Cardiac fibroblast (primary cell): ENCODE data around the gene GRHPR.

Experiments
- DNase-seq, 2 donors: peaks; one replicate each; pipeline versions ENCODE4 v3.0.0 to v3.0.0-alpha.2; 2010; ENCODE audit warnings: low read depth in 2 of 2
- H3K4me3 ChIP-seq, 2 donors: replicated peaks in 1 of 2; 1 replicate in 1 of 2; 2 replicates in 1 of 2; pipeline ENCODE4 v1.5.1; 2011; ENCODE audit warnings: low read depth in 2 of 2, low read length in 2 of 2, mild to moderate bottlenecking in 2 of 2, moderate library complexity in 1 of 2
- TF ChIP-seq, protein P1 (sequence below): IDR thresholded peaks from one replicate; pipeline ENCODE4 v1.5.1; 2011; ENCODE audit warnings: low read depth, mild to moderate bottlenecking, low read length, inconsistent platforms

Gene GRHPR

DNA sequence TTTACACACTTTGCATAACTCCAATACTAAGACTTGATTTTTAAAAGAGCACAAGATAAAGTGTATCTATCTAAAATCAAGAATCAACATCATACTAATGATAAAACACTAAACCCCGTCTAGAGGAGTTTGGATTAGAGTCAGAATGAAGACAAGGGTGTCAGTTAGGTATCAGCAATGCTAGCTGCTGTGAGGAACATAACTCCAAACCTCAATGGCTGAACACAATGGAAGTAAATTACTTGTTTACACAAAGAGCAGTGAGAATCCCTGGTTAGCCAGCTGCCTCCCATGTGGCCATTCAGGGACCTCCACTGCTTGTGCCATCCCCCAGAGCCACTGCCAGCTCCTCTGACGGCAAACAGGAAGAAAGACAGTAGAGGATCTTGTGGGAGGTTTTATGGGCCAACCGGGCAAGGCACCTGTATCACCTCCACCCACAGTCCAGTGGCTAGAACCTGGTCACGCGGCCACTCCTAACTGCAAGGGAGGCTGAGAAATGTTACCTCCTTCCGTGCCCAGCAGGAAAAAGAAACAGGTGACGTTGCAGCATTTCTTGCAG, 24.0 kb upstream of the GRHPR start:
- TF ChIP-seq, protein P1, sequence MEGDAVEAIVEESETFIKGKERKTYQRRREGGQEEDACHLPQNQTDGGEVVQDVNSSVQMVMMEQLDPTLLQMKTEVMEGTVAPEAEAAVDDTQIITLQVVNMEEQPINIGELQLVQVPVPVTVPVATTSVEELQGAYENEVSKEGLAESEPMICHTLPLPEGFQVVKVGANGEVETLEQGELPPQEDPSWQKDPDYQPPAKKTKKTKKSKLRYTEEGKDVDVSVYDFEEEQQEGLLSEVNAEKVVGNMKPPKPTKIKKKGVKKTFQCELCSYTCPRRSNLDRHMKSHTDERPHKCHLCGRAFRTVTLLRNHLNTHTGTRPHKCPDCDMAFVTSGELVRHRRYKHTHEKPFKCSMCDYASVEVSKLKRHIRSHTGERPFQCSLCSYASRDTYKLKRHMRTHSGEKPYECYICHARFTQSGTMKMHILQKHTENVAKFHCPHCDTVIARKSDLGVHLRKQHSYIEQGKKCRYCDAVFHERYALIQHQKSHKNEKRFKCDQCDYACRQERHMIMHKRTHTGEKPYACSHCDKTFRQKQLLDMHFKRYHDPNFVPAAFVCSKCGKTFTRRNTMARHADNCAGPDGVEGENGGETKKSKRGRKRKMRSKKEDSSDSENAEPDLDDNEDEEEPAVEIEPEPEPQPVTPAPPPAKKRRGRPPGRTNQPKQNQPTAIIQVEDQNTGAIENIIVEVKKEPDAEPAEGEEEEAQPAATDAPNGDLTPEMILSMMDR, result no peak
- no peak overlapping the region for H3K4me3 ChIP-seq
- DNase-seq, result no peak

DNA sequence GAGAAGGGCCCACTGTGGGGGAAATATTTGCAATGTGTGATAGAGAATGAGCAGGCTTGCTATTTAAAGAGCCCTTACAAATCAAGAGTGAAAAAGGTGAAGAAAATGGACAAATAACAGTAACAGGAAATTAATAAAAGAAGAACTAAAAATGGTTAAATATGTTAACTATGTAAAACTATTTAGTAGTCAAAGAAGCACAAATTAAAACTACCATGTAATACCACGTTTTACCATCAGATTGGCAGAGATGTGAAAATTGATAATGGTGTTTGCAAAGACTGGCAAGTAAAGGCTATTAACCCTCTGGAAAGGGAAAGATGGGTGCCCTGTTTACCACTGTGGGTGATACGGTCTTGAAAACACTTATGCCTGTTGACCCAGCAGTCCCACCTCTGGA, 23.2 kb upstream of the GRHPR start:
- no peak for DNase-seq
- TF ChIP-seq, protein P1, result no peak
- H3K4me3 ChIP-seq, result no peak overlapping the region

DNA sequence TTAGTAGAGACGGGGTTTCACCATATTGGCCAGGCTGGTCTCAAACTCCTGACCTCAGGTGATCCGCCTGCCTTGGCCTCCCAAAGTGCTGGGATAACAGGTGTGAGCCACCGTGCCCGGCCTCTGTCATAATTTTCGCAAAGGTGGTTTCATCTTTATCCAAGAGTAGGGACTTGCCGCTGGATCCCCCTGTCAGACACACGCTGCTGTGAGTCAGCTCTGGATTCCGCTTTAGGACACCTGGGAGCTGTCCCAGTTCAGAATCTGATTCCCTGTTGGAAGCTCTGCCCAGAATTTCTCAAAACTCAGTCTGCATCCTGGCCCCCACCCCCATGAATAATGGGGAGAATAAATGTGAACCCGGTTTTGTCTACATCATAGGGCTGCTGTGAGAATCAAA, 17.9 kb upstream of the GRHPR start:
- H3K4me3 ChIP-seq, result no peak overlapping the region
- TF ChIP-seq, protein P1, result no peak
- DNase-seq, result no peak

DNA sequence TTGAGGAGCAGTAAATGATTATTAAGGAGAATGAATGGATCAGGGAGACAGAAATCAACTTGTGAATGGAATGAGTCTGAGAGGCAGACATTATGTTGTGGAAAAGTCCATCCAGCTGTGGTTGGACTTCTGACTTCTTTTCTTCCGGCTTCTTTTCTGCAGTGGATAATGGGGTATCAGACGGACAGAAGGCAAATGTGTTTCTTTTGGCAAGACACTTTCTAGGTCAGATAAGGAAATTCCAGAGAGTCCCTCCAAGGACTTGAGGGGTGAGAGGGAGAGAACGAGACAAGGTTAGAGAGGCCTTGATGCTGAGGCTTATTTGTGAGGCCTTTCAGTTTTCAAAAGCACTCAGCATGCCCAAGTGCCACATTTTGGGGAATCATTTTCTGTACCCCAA, 17.1 kb upstream of the GRHPR start:
- TF ChIP-seq, protein P1, result no peak

DNA sequence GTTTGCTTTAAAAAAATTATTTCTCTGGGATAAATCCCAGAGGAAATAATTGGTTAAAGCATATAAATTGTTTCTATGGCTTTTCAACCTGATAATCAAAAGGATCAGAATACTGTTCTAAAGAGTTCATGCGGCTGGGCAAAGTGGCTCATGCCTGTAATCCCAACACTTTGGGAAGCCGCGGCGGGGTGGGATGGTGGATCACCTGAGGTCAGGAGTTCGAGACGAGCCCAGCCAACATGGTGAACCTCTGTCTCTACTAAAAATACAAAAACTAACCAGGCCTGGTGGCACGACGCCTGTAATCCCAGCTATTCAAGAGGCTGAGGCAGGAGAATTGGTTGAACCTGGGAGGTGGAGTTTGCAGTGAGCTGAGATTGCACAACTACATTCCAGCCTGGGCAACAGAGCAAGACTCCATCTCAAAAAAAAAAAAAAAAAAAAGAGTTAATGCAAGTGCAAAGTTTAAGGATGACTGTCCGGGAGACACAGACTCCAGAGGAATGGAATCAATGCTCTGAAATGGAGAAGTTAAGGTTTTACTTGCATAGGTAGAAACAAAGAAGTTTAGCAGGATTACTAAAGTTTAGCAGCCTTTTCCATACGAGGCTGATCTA, 16.6 kb upstream of the GRHPR start:
- DNase-seq, result peak; percentile 12 to 41
- TF ChIP-seq, protein P1, result no peak
- no peak overlapping the region for H3K4me3 ChIP-seq

More for the DNA sequence above, 17.1 kb upstream of the GRHPR start:
- no peak overlapping the region for H3K4me3 ChIP-seq
- peak in 1 of 2 donors; percentile 61 for DNase-seq

DNA sequence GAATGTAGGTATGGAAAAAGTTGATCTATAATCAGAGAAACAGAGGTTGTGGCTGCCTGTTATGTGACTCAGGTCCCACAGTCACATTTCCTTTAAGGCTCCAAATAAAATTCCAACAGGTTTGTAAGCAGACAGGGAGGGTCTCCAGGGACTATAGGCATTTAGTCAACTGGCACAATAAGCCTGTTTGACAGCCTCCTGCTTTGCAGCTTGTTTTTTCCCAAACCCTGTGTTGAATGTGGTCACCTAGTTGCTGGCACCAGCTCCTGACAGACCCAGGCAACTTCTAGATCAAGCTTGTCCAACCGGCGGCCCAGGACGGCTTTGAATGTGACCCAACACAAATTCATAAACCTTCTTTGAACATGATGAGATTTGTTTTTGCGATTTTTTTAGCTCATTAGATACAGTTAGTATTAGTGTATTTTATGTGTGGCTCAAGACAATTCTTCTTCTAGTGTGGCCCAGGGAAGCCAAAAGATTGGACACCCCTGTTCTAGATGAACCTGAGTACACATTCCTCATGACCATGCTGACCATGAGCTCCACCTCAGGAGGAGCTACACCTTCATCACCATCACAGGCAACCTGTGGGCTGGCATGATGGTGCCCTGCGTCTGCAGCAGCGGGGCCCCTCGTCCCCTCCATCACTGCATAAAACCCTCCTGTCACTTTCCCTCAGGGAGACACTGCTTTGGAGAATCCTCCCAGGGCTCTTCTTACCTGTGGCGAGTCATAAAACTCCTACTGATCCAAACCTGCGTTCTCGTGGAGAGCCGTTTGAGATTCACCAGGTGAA, 15.7 kb upstream of the GRHPR start:
- TF ChIP-seq, protein P1, result no peak
- DNase-seq, result no peak
- no peak overlapping the region for H3K4me3 ChIP-seq
